H1 (cell line): ENCODE measurements around the gene NT5C3B. TPM values are rescaled to one million over a fixed set of nuclear protein-coding genes. Genes with fewer than 3 reads are reported as not detected.

Experiments used
- CTCF ChIA-PET: fragments of 300-600 bp; sonication (Branson Sonifier 250); formaldehyde crosslinking; loops from one replicate; lab custom pipeline; 2021; ENCODE audit not compliant: partially characterized antibody; lab: Charles Lee
- POLR2A ChIA-PET: fragments of 300-600 bp; sonication (Branson Sonifier 250); formaldehyde crosslinking; loops from one replicate; lab custom pipeline; 2021; ENCODE audit warnings: inconsistent platforms; ENCODE audit not compliant: partially characterized antibody; lab: Charles Lee
- DNase-seq, 2 experiments: peaks; one replicate each; pipeline versions ENCODE4 v3.0.0 to v3.0.0-alpha.2; 2010 to 2022; ENCODE audit warnings: low spot score in 2 of 2, low read depth in 1 of 2, mixed read lengths in 1 of 2
- FAIRE-seq: peaks from 2 replicates; lab custom pipeline; 2011; peaks lifted over from hg19 to GRCh38; lab: Jason Lieb, UNC
- H2AFZ ChIP-seq: 2 replicates; pipeline ENCODE4 v1.8.1; 2012; ENCODE audit warnings: low read length, inconsistent platforms
- H2AK5ac ChIP-seq: 2 replicates; pipeline ENCODE4 v1.6.1; 2013; ENCODE audit warnings: low read depth, low read length
- H2BK120ac ChIP-seq: replicated peaks from 2 replicates; pipeline ENCODE3; 2013; ENCODE audit warnings: low read depth, low read length, inconsistent platforms
- H2BK12ac ChIP-seq: 2 replicates; pipeline ENCODE4 v1.6.1; 2013; ENCODE audit warnings: low read depth, low read length
- H2BK15ac ChIP-seq: 2 replicates; pipeline ENCODE4 v1.6.1; 2013; ENCODE audit warnings: low read length
- H2BK20ac ChIP-seq: 2 replicates; pipeline ENCODE4 v1.6.1; 2013; ENCODE audit warnings: low read length
- H2BK5ac ChIP-seq: 2 replicates; pipeline ENCODE4 v1.6.1; 2013; ENCODE audit warnings: low read depth, low read length
- H3K14ac ChIP-seq: 2 replicates; pipeline ENCODE4 v1.6.1; 2013; ENCODE audit warnings: inconsistent platforms; ENCODE audit not compliant: insufficient read length
- H3K18ac ChIP-seq: 2 replicates; pipeline ENCODE4 v1.6.1; 2013; ENCODE audit warnings: low read length; ENCODE audit errors: extremely low read depth
- H3K23ac ChIP-seq: 2 replicates; pipeline ENCODE4 v1.6.1; 2013; ENCODE audit warnings: inconsistent platforms; ENCODE audit not compliant: insufficient read length
- H3K23me2 ChIP-seq: 2 replicates; pipeline ENCODE4 v1.6.1; 2013; ENCODE audit warnings: low read depth, low read length
- H3K27ac ChIP-seq: 2 replicates; pipeline ENCODE4 v1.6.1; 2011; ENCODE audit warnings: low read depth, low read length, inconsistent platforms
- H3K27me3 ChIP-seq, 4 experiments: replicated peaks in 1 of 4; 1 replicate in 1 of 4; 2 replicates in 3 of 4; pipeline versions ENCODE4 v1.6.1 to v1.8.1; 2011 to 2013; ENCODE audit warnings: low read length in 3 of 4, mild to moderate bottlenecking in 3 of 4, inconsistent platforms in 2 of 4, mixed read lengths in 2 of 4, moderate library complexity in 1 of 4; ENCODE audit not compliant: control insufficient read depth in 3 of 4, insufficient read depth in 3 of 4; ENCODE audit errors: extremely low read depth in 1 of 4
- H3K36me3 ChIP-seq, 4 experiments: 2 replicates each; pipeline versions ENCODE4 v1.6.1 to v1.8.1; 2011 to 2013; ENCODE audit warnings: mild to moderate bottlenecking in 4 of 4, low read length in 3 of 4, moderate library complexity in 2 of 4, control low read depth in 1 of 4, inconsistent platforms in 1 of 4; ENCODE audit not compliant: insufficient read depth in 4 of 4, control insufficient read depth in 2 of 4
- H3K4ac ChIP-seq: replicated peaks from 2 replicates; pipeline ENCODE3; 2013; ENCODE audit warnings: low read length, low read depth, mixed read lengths, inconsistent platforms; ENCODE audit not compliant: insufficient read length
- H3K4me1 ChIP-seq, 4 experiments: replicated peaks in 1 of 4; 1 replicate in 1 of 4; 2 replicates in 3 of 4; pipeline versions ENCODE4 v1.6.1 to v1.8.1; 2011 to 2013; ENCODE audit warnings: low read length in 3 of 4, inconsistent platforms in 2 of 4, mixed read lengths in 1 of 4; ENCODE audit not compliant: insufficient read depth in 4 of 4, control insufficient read depth in 3 of 4
- H3K4me2 ChIP-seq, 2 experiments: 2 replicates each; pipeline versions ENCODE4 v1.6.1 to v1.8.1; 2011 to 2013; ENCODE audit warnings: low read depth in 2 of 2, low read length in 2 of 2, control low read depth in 1 of 2, inconsistent platforms in 1 of 2, mild to moderate bottlenecking in 1 of 2; ENCODE audit not compliant: insufficient read depth in 1 of 2
- H3K4me3 ChIP-seq, 4 experiments: fragments of 200-600, 300-600 bp in 1 of 4; sonication (generic), shearing (Covaris generic), sonication (Bioruptor Twin) in 1 of 4; 2 replicates each; pipeline versions ENCODE4 v1.5.1 to v1.8.1; 2011 to 2016; ENCODE audit warnings: low read length in 4 of 4, low read depth in 3 of 4, control low read depth in 2 of 4, inconsistent platforms in 2 of 4, mild to moderate bottlenecking in 2 of 4, mixed read lengths in 1 of 4, moderate library complexity in 1 of 4; ENCODE audit not compliant: insufficient read depth in 2 of 4; ENCODE audit errors: extremely low read depth in 1 of 4
- H3K56ac ChIP-seq: replicated peaks from 2 replicates; pipeline ENCODE3; 2013; ENCODE audit warnings: low read depth, mild to moderate bottlenecking, mixed read lengths, low read length, inconsistent platforms; ENCODE audit not compliant: insufficient read length
- H3K79me1 ChIP-seq: 2 replicates; pipeline ENCODE4 v1.6.1; 2013; ENCODE audit warnings: low read depth, low read length, control low read depth
- H3K79me2 ChIP-seq, 2 experiments: 2 replicates each; pipeline versions ENCODE4 v1.6.1 to v1.8.1; 2012 to 2013; ENCODE audit warnings: low read length in 2 of 2, mild to moderate bottlenecking in 2 of 2, inconsistent platforms in 1 of 2; ENCODE audit not compliant: insufficient read depth in 2 of 2, control insufficient read depth in 1 of 2
- H3K9ac ChIP-seq, 4 experiments: replicated peaks in 1 of 4; 1 replicate in 1 of 4; 2 replicates in 3 of 4; pipeline versions ENCODE4 v1.6.1 to v1.8.1; 2011 to 2013; ENCODE audit warnings: low read depth in 3 of 4, low read length in 3 of 4, control low read depth in 2 of 4, mild to moderate bottlenecking in 2 of 4, moderate library complexity in 2 of 4, inconsistent platforms in 1 of 4; ENCODE audit errors: extremely low read depth in 1 of 4
- H3K9me3 ChIP-seq, 2 experiments: 2 replicates each; pipeline versions ENCODE4 v1.6.1 to v1.8.1; 2012 to 2013; ENCODE audit warnings: mild to moderate bottlenecking in 2 of 2, moderate library complexity in 2 of 2, control low read depth in 1 of 2, inconsistent platforms in 1 of 2, low read depth in 1 of 2, low read length in 1 of 2, mixed read lengths in 1 of 2; ENCODE audit not compliant: insufficient read depth in 2 of 2
- H4K20me1 ChIP-seq, 2 experiments: replicated peaks in 1 of 2; 2 replicates each; pipeline versions ENCODE3 to v1.8.1; 2011 to 2013; ENCODE audit warnings: inconsistent platforms in 2 of 2, low read length in 2 of 2, mild to moderate bottlenecking in 1 of 2; ENCODE audit not compliant: insufficient read depth in 2 of 2, control insufficient read depth in 1 of 2
- H4K5ac ChIP-seq: 2 replicates; pipeline ENCODE4 v1.6.1; 2013; ENCODE audit warnings: low read length, low read depth, mixed read lengths, inconsistent platforms; ENCODE audit not compliant: insufficient read length
- H4K8ac ChIP-seq: 2 replicates; pipeline ENCODE4 v1.8.0; 2013; ENCODE audit warnings: mild to moderate bottlenecking, moderate library complexity, low read length, inconsistent platforms; ENCODE audit not compliant: insufficient read depth; ENCODE audit errors: extremely low read depth
- H4K91ac ChIP-seq: replicated peaks from 2 replicates; pipeline ENCODE3; 2013; ENCODE audit warnings: low read length, mixed read lengths, inconsistent platforms; ENCODE audit not compliant: insufficient read length
- GTF2F1 ChIP-seq: IDR thresholded peaks from 2 replicates; pipeline ENCODE4 v1.6.1; 2012; ENCODE audit warnings: low read depth, low read length, improper control_type of control experiment, borderline replicate concordance
- TAF1 ChIP-seq: IDR thresholded peaks from 2 replicates; pipeline ENCODE4 v1.6.1; 2011; ENCODE audit warnings: mild to moderate bottlenecking, low read depth, low read length
- WGBS, 2 experiments: shearing (Covaris generic) in 1 of 2; methylation state at CpG; one replicate each; pipeline versions ENCODE4 v1.1.6 to v1.1.7; 2013 to 2015; ENCODE audit warnings: low lambda C conversion rate in 2 of 2, mixed read lengths in 2 of 2, inconsistent platforms in 1 of 2, low coverage in 1 of 2, missing lambda C conversion rate in 1 of 2; ENCODE audit not compliant: insufficient replicate concordance in 2 of 2, insufficient coverage in 1 of 2, insufficient read length in 1 of 2; ENCODE audit errors: extremely low coverage in 1 of 2, missing lambda C conversion rate in 1 of 2; 5-methylcytosine and 5-hydroxymethylcytosine counted together
- polyA plus RNA-seq, 7 experiments: library from polyadenylated mRNA; depleted of rRNA in 3 of 7; stranded (reverse) in 5 of 7; unstranded in 2 of 7; fragments of >200 nt in 5 of 7; fragments of 200-250 nt in 2 of 7; gene quantifications; 1 replicate in 5 of 7; 2 replicates in 1 of 7; 4 replicates in 1 of 7; pipeline versions ENCODE4 v1.2.1 to v1.2.3, GENCODE V29; 2011 to 2013; ENCODE audit warnings: missing spikeins in 2 of 7, mixed read lengths in 2 of 7
- total RNA-seq: library from RNA; stranded (reverse); fragmentation: NEBNext Ultra II Directional; extraction: Animal tissue kit (Norgen Biotek cat#: 25700); gene quantifications from 2 replicates; pipeline ENCODE4 v1.2.1, GENCODE V29; 2021

NT5C3B gene
- total and polyA plus RNA-seq, 2 of the 8 experiments (the other 6 are each of a cell fraction or from before 2014, with no cell fraction given) = 68.7 to 94.5 TPM

GRCh38 chr17:41794540-41794975 is 41.5 kb downstream of the NT5C3B start:
- WGBS, 2 experiments = 86% methylated on average over 5 of the region's 5 CpGs; no CpG with 5 or more reads in 1 of the 2 experiments
- H3K18ac ChIP-seq = no peak overlapping the region
- no peak overlapping the region for H2AFZ ChIP-seq
- peaks cover 6 to 21% (median 16%) of the 10 kb centered on the region in 4 experiments for H3K4me1 ChIP-seq
- no peaks in the 10 kb centered on the region for H3K79me1 ChIP-seq
- no peak overlapping the region for H2BK20ac ChIP-seq
- H3K27me3 ChIP-seq = peaks cover 0 to 4% (median 2%) of the 10 kb centered on the region in 4 experiments; a peak in 4 of 7 replicates
- H3K23me2 ChIP-seq = no peaks in the 10 kb centered on the region; the same call in 1 of the 2 replicates
- no peak overlapping the region for H3K56ac ChIP-seq
- no peak overlapping the region for H2BK120ac ChIP-seq
- H3K4me2 ChIP-seq = peak overlapping the region in 1 of 2 experiments; percentile 79; a peak in 1 of 4 replicates
- ChIA-PET CTCF (interaction anchor here (0.7 to 10.9 kb wide), 13 partner anchors 6 to 886 kb away, joined by 3 to 149 read pairs (median 4); partner anchors contain the start of gene JUP), POLR2A (interaction anchor here (1.0 to 4.2 kb wide), 6 partner anchors 9 to 60 kb away, joined by 3 to 41 read pairs (median 9); partner anchors contain the start of genes FKBP10, HAP1, JUP and P3H4)
- no peak overlapping the region for H3K23ac ChIP-seq
- no peak overlapping the region for H2AK5ac ChIP-seq
- no peak overlapping the region for H3K4ac ChIP-seq
- no peak for FAIRE-seq
- H2BK15ac ChIP-seq = no peak overlapping the region
- H2BK5ac ChIP-seq = no peak overlapping the region
- no peak overlapping the region for H3K9ac ChIP-seq
- no peak overlapping the region for H2BK12ac ChIP-seq
- H3K4me3 ChIP-seq = peak overlapping the region in 1 of 4 experiments; percentile 47; a peak in 2 of 8 replicates
- no peak overlapping the region for H3K14ac ChIP-seq
- no peak overlapping the region for H4K5ac ChIP-seq
- no peaks in the 10 kb centered on the region for H3K79me2 ChIP-seq
- no peaks in the 10 kb centered on the region for H4K20me1 ChIP-seq
- no peak overlapping the region for H4K91ac ChIP-seq
- DNase-seq = no peak
- H4K8ac ChIP-seq = no peak overlapping the region
- H3K9me3 ChIP-seq = no peaks in the 10 kb centered on the region
- no peaks in the 10 kb centered on the region for H3K36me3 ChIP-seq
- H3K27ac ChIP-seq = no peak overlapping the region
- TF ChIP-seq GTF2F1 (no peak), TAF1 (no peak)
